ENCODE measurements around the gene GFI1B.

DNA sequence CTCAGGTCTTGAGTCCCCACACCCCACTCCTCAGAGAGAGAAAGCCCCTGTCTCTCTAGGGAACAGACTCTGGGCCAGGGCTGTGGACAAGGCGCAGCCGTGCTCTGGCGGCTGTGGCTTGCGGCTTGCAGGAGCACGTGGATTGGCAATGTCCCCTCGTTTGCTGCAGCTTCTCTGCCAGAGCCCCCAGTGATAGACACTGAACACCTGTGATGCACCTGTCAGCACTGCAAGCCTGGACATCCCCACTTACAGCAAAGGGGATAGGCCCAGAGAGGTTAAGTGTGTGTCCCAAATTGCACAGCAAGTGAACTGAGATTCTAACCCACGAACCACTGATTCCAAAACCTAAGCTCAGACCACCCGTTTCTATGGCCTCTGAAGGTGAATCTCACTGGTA is 7.0 kb downstream of the GFI1B start:
- TF ChIP-seq, protein P1, sequence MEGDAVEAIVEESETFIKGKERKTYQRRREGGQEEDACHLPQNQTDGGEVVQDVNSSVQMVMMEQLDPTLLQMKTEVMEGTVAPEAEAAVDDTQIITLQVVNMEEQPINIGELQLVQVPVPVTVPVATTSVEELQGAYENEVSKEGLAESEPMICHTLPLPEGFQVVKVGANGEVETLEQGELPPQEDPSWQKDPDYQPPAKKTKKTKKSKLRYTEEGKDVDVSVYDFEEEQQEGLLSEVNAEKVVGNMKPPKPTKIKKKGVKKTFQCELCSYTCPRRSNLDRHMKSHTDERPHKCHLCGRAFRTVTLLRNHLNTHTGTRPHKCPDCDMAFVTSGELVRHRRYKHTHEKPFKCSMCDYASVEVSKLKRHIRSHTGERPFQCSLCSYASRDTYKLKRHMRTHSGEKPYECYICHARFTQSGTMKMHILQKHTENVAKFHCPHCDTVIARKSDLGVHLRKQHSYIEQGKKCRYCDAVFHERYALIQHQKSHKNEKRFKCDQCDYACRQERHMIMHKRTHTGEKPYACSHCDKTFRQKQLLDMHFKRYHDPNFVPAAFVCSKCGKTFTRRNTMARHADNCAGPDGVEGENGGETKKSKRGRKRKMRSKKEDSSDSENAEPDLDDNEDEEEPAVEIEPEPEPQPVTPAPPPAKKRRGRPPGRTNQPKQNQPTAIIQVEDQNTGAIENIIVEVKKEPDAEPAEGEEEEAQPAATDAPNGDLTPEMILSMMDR (IDR thresholded peaks at IDR 0.05) = no peak
- TF ChIP-seq EP300 (IDR thresholded peaks at IDR 0.05) = no peak
- TF ChIP-seq POLR2AphosphoS5 (IDR thresholded peaks at IDR 0.05) = no peak
- TF ChIP-seq POLR2A (IDR thresholded peaks at IDR 0.05) = no peak
